ENCODE results near the gene TMEM126A. TPM values are rescaled to one million over a fixed set of nuclear protein-coding genes. Genes with fewer than 3 reads are reported as not detected.

Gene TMEM126A
- total and polyA plus RNA-seq, 2 of the 8 experiments (the other 6 are each of a cell fraction or from before 2014, with no cell fraction given) = 33.7 to 58.7 TPM

- H3K36me3 ChIP-seq (ENCODE audit: control insufficient read depth in 2 of 4, insufficient read depth in 4 of 4, low read length in 3 of 4) = no peaks in the 10 kb centered on the region; a peak in 1 of 8 replicates
- H3K79me2 ChIP-seq (ENCODE audit: control insufficient read depth in 1 of 2, insufficient read depth in 2 of 2, low read length in 2 of 2) = peaks cover 9 to 17% of the 10 kb centered on the region in 2 experiments
- FAIRE-seq (no peak), DNase-seq (ENCODE audit: low read depth in 1 of 2, low spot score in 2 of 2) (no peak)
- no peak overlapping the region for H3K56ac ChIP-seq (replicated peaks; ENCODE audit: insufficient read length, low read depth, low read length)
- no peak overlapping the region for H2BK120ac ChIP-seq (replicated peaks; ENCODE audit: low read depth, low read length)
- no peak overlapping the region for H2BK12ac ChIP-seq (ENCODE audit: low read depth, low read length)
- no peak overlapping the region for H3K4me3 ChIP-seq (ENCODE audit: extremely low read depth in 1 of 4, insufficient read depth in 2 of 4, low read depth in 3 of 4, low read length in 4 of 4)
- H3K23me2 ChIP-seq (ENCODE audit: low read depth, low read length) = peaks cover under 1% of the 10 kb centered on the region; the same call in 1 of the 2 replicates
- no peak overlapping the region for H2BK20ac ChIP-seq (ENCODE audit: low read length)
- no peak for TF ChIP-seq CREB1 (IDR thresholded peaks at IDR 0.05)
- TF ChIP-seq ASH2L (IDR thresholded peaks at IDR 0.05; ENCODE audit: low read length) = no peak
- no peak for TF ChIP-seq SRF (IDR thresholded peaks at IDR 0.05; ENCODE audit: low read depth, low read length)
- no peak for TF ChIP-seq FOSL1 (IDR thresholded peaks at IDR 0.05; ENCODE audit: insufficient read depth, low read depth, low read length)
- TF ChIP-seq GABPA (IDR thresholded peaks at IDR 0.05; ENCODE audit: borderline replicate concordance, insufficient read depth, low read length) = no peak
- TF ChIP-seq RXRA (IDR thresholded peaks at IDR 0.05; ENCODE audit: insufficient read depth, low read depth, low read length) = no peak
- TF ChIP-seq HDAC6 (IDR thresholded peaks at IDR 0.05; ENCODE audit: low read depth, low read length) = no peak
- no peak overlapping the region for H2BK5ac ChIP-seq (ENCODE audit: low read depth, low read length)
- H3K27me3 ChIP-seq (replicated peaks in 1 of 4; ENCODE audit: control insufficient read depth in 3 of 4, extremely low read depth in 1 of 4, insufficient read depth in 3 of 4, low read length in 3 of 4) = peaks cover 0 to 6% (median 2%) of the 10 kb centered on the region in 4 experiments; a peak in 3 of 7 replicates
- no peak overlapping the region for H3K27ac ChIP-seq (ENCODE audit: low read depth, low read length)
- H2AFZ ChIP-seq (ENCODE audit: low read length) = no peak overlapping the region
- no peak overlapping the region for H3K4ac ChIP-seq (replicated peaks; ENCODE audit: insufficient read length, low read depth, low read length)
- H4K20me1 ChIP-seq (replicated peaks in 1 of 2; ENCODE audit: control insufficient read depth in 1 of 2, insufficient read depth in 2 of 2, low read length in 2 of 2) = peaks cover 7 to 8% of the 10 kb centered on the region in 2 experiments
- ChIA-PET CTCF (ENCODE audit: partially characterized antibody) (interaction anchor here (0.6 to 1.1 kb wide), 3 partner anchors 10 to 48 kb away, joined by 3 read pairs; no protein-coding TSS in a partner anchor), POLR2A (ENCODE audit: partially characterized antibody) (interaction anchor here (0.8 to 1.0 kb wide), 2 partner anchors 13 to 51 kb away, joined by 3 to 5 read pairs; no protein-coding TSS in a partner anchor)
- H3K4me2 ChIP-seq (ENCODE audit: insufficient read depth in 1 of 2, low read depth in 2 of 2, low read length in 2 of 2) = no peak overlapping the region
- H3K79me1 ChIP-seq (ENCODE audit: low read depth, low read length) = no peaks in the 10 kb centered on the region
- WGBS, 2 experiments (ENCODE audit: extremely low coverage in 1 of 2, insufficient coverage in 1 of 2, insufficient read length in 1 of 2, insufficient replicate concordance in 2 of 2, low coverage in 1 of 2, low lambda C conversion rate in 2 of 2, missing lambda C conversion rate in 1 of 2) = 100% methylated on average over 1 of the region's 1 CpG; no CpG with 5 or more reads in 1 of the 2 experiments
- H3K9me3 ChIP-seq (ENCODE audit: insufficient read depth in 2 of 2, low read depth in 1 of 2, low read length in 1 of 2) = peaks cover 7 to 8% of the 10 kb centered on the region in 2 experiments; a peak in 2 of 4 replicates
- no peak overlapping the region for H3K23ac ChIP-seq (ENCODE audit: insufficient read length)
- H3K18ac ChIP-seq (ENCODE audit: extremely low read depth, low read length) = no peak overlapping the region
- no peak overlapping the region for H2BK15ac ChIP-seq (ENCODE audit: low read length)
- no peak overlapping the region for H3K14ac ChIP-seq (ENCODE audit: insufficient read length)
- H3K4me1 ChIP-seq (replicated peaks in 1 of 4; ENCODE audit: control insufficient read depth in 3 of 4, insufficient read depth in 4 of 4, low read length in 3 of 4) = peaks cover 0 to 2% (median 0%) of the 10 kb centered on the region in 4 experiments; a peak in 2 of 7 replicates
- H3K9ac ChIP-seq (replicated peaks in 1 of 4; ENCODE audit: extremely low read depth in 1 of 4, low read depth in 3 of 4, low read length in 3 of 4) = no peak overlapping the region
- no peak overlapping the region for H4K5ac ChIP-seq (ENCODE audit: insufficient read length, low read depth, low read length)
- no peak overlapping the region for H4K8ac ChIP-seq (ENCODE audit: extremely low read depth, insufficient read depth, low read length)
- H4K91ac ChIP-seq (replicated peaks; ENCODE audit: insufficient read length, low read length) = no peak overlapping the region
- H2AK5ac ChIP-seq (ENCODE audit: low read depth, low read length) = no peak overlapping the region
Measured at GRCh38 chr11:85668157-85668556, 20.4 kb downstream of the TMEM126A start.
